Non-pigmented ciliary epithelial cell (primary cell): Measurements from ENCODE around the gene PEX26.
"Not testable (repeated sequence)": the region's sequence is repeated elsewhere in the genome, so short reads cannot be mapped to it uniquely, and the experiment has no call there.

Source experiments
- DNase-seq: peaks from one replicate; pipeline ENCODE4 v3.0.0-alpha.2; 2010; ENCODE audit warnings: low read depth

Gene PEX26

DNA sequence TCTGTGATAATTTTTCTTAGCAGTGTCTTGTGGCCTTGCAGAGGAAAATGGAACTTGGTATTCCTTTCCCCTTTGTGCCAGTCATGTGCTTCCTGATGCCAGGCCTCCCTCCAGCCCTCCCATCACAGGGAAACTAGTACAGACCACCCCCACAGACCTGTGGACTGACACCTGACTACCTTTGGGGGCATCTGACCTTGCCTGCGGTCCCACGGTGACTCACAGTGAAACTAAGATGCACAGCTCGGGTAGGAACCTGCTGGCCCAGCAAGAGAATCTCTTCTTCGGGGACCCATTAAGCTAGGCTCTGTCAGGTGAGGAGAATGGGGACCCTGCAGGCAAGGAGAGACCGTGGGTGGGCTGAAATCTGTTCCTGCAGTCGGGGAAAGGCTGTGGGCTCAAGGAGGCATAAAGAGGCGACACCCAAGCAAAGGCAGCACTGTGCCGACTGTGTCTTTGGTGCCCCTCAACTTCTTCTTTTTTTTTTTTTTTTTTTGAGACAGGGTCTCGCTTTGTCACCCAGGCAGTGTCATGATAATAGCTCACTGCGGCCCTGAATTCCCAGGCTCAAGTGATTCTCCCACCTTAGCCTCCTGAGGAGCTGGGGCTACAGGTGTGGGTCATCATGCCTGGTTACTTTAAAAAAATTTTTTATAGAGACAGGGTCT lies 20.8 kb upstream of the PEX26 start:
- no peak for DNase-seq

DNA sequence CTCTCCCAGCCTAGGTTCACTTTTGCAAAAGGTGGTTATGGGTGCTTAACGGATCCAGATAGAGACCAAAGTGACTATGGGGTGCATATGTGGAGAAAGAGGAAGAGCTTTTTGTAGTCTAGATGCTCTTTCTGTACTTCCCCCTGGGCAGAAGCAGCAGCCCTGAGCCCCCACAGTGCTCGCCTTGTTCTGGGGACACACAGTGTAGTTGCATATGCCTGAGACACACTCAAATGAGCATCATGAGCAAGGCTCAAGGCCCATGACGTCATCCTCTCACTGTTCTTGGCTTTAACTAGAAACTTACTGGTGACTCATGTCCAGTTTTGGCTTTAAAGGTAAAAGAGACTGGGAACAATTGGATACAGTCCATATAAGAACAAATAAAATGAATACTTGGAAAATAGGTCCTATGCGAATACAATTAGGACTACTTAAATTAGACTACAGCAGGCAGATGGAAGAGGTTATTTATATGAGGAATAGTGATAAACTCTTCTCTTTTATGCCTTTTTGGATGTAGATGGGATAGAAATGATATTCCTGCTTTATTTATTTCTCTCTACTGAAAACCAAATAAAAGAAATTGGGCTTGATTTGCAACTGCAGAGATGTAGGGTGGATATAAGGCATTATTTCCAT lies 20.1 kb upstream of the PEX26 start:
- peak; percentile 96 for DNase-seq

DNA sequence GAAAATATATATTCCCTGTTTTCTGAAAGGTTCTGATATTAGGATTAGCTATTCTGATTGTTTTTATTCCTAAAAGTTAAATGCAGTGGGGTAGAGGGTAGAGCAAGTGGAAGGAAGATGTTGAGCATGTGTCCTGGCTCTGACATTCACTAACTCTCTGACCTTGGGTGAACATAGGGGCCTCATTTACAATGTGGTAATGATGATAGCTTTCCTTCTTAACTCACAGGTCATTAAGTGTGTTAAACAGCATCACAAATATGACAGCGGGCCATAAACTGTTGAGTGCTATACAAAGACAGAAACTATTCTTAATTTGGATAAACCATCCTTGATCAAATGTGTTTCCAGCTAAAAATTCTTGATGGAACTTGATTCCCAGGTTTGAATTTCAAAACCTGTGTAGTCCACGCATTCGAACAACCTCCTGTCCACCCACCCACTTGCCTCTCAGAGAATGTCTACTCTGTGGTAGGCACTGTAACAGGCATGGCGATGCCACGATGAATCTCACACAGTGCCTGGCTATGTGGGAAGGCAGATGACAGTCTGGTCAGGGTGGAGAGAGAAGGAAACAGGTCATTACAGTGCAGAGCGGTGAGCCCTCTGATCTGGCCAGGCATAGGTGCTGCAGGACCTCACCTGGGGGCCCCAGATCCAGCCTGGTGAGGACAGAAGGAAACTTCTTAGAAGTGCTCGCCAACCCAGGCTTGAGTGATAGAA lies 19.3 kb upstream of the PEX26 start:
- DNase-seq: no peak

DNA sequence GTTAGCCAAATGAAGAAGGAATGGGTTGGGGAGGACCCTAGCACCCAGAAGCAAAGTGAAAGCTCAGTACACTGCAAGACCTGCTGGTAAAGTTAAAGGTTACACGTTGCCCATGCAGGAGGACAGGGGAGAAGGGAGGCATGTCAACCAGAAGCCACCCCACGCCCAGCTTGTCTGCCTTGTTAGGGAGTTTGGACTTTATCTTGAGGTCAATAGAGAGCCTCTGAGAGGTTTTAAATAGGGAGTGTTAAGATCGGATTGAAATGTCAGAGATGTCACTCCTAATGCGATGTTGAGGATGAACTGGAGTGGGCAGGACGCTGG lies 18.7 kb upstream of the PEX26 start:
- no peak for DNase-seq

DNA sequence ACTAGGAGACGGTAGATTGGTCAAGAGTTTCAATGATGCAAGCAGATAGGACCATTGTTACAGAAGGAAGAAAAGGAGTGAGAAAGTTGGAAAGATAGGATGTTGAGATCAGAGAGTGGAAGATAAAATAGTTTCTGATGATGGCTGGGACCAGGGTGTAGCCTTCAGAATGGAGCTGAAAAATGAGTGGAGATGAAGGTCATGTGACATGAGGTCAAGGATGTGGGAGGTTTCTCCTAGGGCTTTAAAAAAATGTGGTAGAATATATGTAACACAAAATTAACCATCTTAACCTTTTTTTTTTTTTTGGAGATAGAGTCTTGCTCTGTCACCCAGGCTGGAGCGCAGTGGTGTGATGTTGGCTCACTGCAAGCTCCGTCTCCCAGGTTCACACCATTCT lies 18.3 kb upstream of the PEX26 start:
- DNase-seq: no peak

DNA sequence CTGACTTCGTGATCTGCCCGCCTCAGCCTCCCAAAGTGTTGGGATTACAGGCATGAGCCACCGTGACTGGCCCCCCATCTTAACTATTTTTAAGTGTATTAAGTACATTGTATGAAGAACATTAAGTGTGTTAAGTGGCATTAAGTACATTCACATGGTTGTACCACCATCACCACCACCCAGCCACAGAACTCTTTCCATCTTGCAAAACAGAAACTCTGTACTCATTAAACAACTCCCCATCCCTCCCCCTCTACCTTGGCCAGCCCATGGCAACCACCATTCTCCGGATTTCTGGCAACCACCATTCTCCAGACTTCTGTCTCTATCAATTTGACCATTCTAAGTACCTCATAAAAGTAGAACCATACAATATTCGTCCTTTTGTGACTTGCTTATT lies 17.8 kb upstream of the PEX26 start:
- no peak for DNase-seq

DNA sequence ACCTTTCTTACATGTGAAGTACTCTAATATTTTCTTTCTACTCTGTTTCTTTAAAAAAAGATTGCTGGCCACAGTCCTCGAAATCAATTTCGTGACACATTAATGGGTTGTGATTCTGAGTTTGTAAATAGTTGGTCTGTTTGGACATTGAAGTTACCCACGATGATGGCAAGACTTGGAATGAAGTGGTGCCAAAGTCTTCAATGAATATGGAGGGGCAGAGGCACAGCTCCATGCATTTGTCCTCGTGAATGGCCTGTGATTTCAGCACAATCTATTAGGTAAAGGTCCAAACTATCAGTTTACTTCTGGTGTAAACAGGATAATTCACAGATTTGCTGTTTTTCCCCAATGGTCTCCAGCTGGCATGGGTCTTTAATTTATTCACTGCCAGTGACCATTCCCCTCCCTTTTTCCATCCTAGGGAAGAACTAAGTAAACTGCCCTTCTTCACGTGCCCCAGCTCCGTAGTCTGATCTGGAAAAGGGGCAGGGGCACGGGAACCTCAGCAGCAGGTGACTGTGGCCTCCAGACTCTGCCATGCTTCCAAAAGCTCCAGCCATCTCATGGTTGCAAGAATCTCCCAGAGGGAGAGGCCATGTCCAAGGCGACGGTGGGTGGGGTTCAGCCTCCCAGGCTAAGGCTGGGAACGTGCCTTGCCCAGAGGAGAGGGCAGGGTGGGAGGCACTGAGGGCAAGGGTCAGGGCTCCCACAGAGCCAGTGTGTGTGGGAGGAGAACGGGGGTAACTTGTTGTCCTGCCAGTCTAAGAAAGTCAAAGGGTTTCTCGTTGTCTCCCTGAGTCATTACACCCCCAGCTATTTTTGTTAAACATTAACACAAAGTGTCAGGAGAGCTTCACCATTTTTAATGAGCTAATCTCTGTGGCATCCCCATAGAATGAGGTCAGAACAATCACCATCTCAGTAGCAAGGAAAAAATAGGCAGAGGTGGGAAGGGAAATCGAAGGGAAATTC lies 16.9 kb upstream of the PEX26 start:
- DNase-seq: no peak

DNA sequence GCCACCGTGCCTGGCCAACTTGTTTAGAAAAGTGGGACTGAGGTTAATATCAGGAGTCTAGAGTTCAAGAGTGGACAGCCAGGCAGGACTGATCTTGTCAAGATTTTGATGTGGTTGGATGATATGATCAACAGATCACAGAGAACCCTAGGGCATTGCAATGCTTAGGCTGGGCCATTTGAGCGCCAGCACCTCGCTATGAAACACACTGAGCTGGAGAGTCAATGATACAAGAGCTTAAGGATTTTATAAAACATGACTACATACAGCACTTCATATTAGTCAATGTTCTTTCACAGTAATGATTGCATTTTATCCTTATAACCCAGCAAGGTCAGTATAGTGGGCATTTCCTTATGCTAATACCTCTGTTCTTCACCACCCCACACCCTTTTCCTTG lies 15.4 kb upstream of the PEX26 start:
- DNase-seq: no peak

DNA sequence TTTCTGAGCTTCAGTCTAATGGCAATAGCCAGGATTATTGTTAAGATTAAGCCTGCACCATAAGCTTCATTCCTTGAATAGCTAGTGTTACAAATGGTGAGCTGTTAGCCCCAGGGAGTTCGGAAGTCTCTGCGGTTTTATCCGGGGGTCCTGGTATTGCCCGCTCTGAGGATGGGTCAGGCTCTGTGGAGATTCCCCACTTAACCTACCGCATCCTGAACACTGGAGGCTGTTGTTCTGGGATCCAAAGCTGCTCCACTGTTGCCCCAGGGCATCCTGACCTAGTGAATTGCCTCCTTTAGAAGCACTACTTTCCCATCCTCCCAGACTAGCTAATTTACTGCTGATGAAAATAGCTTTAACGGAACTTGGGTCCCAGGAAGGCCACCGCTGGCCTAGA lies 14.5 kb upstream of the PEX26 start:
- no peak for DNase-seq

DNA sequence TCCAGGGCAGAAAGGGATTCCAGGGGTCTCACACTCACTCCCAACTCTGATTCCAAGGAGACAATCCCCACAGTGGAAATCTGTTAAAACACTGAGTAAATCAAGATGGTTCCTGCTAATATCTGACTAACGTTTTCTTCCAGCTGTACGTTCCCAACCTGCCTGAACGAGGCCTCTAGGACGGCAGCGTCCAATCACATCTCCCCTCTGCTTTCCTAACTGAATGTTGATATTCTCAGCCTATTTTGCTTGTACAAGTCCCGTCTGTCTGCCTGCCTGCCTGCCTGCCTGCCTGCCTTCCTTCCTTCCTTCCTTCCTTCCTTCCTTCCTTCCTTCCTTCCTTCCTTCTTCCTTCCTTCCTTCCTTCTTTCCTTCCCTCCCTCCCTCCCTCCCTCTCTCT lies 14.1 kb upstream of the PEX26 start:
- DNase-seq: not testable (repeated sequence)

DNA sequence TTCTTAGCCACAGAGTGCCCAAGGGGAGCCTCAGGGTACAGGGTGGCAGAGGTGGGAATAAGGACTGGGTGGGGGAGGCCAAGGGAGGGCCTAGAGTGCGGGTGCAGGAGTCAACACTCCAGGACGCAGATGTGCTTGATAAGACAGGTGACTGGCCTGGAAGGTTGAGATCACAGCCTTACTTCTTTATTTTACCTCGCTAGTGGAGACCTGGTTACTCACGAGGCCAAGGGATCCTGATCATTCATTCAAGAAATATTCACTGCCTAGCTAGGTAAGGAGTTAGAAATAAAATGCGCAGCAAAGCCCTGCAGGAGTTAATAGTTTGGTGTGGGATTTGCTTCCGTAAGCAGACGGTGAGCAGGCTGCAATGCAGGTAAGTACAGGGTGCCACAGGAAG lies 13.2 kb upstream of the PEX26 start:
- DNase-seq: no peak

DNA sequence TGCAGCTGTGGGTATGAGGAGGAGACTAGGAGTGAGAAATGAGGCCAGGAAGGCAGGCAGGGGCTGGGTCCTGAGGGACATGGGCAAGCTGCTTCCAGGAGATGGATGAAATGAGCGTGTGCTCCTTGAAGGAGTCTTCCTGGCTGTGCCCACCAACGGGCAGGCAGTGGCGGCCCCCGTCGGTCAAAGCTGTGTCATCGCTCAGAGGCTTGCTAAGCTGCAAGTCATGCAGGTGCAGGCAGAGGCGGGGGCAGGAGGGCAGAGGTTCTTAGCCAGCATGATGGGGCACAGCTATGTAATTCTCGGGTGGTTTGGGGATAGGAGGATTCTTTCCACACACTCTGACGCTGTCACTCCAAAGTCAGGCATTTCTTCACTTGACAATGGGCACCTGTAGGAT lies 12.5 kb upstream of the PEX26 start:
- no peak for DNase-seq

DNA sequence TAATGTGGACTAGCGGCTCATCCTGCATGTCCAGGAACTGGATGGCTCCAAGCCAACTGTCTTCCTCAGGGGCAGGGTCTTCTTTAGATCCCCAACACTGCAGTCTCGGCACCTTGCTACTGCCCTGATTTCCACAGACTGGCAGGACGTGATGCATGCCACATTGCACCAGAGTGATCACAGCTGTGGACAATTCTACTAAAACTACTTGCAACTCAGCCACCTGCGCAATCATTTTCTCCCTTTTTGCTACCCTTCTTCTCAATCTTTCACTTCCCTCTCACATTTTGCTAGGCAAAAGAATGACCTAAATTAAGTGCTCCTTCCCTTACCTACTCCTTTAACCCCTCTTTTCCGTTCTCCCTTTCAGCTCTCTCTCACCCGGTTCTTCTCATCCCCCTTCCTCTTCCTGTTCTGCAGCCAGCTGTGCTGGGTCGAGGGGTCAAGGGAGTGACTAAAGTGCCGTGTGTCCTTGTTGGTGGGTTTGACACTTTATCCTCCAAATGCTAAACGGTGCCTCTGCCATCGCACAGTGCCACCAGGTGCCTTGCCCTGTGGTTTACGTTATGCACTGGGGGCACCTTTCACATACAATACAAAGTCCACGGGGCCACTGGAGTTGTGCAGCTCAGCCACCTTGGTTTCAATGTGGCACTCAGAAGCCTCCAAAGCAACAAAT lies 11.5 kb upstream of the PEX26 start:
- DNase-seq: no peak

DNA sequence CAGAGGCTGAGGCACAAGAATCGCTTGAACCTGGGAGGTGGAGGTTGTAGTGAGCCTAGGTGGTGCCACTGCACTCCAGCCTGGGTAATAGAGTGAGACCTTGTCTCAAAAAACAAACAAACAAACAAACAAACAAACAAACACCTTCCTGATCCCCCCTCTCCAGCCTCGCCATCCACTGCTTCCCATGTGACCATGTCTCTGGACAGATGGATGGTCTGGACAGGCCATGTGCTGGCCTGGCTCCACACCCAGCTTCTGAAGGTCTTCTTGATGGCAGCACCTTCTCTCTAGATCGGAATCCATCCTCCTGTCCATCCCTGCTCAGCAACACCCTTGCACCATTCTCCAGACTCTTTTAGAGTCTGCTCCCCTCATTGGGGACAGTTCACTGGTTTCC lies 10.7 kb upstream of the PEX26 start:
- DNase-seq: no peak

DNA sequence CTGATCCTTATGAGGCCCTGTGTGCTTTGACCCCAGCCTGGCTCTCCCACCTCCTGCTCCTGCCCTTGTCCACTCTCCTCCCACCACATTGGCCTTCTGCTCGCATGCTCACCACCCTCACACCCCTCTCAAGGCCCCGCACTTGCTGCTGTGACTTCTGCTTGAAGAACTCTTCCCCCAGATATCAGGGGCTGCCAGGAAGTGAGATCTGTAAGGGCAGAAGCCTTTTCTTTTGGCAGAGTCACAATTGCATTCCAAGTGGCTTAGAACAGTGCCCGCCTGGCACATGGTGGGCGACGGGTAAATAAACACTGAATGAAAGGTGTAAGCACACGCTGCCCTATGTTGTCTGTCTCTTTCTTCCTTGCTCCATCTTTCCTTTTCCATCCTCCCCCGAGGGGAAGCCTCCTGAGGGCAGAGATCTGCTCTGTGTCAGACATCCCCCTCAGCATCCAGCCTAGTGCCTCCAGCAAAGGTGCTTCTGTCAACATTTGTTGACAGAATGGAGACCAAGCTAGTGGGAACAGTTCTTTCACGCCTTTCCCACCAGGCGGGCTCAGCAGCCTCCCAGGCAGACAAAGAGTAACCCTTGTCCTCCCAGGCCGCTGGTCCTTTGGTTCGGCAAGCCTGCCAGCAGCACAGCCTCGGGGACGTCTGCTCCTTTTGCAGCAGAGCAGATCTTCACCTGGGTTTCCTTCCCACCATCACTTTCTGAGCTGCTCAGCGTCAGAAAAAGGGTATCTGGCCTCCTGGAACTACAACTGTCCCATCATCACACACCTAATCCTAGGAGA lies 10.0 kb upstream of the PEX26 start:
- DNase-seq: no peak

DNA sequence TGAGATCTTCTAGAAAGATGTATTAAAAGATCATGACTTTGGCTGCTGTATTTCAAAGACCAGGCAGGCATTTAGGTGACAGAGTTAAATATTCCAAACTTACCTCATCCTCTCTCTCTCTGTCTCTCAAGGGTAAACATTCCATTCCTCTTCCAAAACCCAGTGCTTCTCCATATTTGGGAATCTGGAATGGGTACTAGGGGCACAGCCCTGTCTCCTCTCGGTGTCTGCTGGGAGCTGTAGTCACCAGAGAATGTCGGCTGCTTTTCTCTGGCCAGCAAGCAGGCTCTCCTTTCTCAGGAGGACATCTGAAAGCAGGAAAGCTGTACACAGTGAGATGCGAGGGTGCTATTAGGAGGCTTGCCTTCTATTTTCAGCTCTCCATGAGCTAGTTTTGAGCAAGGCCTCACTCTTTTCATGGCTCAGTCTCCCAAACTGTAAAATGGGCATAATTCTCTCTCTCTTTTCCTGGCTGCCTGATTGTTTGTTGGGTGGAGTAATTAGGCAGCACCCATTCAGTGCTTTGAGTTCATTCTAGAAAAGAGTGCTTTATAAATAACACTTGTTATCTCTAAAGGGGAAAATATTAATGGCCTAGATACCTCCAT lies 9.3 kb upstream of the PEX26 start:
- no peak for DNase-seq

DNA sequence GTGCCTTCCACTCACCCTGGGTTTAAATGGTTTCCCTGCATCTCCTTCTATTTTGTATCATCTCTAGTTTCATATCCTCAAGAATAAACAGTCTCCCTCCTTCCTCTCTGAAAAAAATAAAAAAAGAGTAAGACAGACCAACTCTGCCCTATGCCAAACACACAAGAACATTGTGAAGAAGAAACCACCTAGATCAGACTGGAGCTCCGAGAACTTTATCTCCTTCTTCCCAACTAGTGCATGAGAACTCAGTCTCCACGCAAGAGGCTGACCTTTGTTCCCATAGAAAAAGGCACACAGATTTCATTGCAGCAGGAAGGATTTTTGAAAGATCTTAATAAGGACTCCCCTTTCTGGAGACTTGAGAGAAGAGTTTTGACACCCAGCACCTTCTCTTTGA lies 8.7 kb upstream of the PEX26 start:
- no peak for DNase-seq

DNA sequence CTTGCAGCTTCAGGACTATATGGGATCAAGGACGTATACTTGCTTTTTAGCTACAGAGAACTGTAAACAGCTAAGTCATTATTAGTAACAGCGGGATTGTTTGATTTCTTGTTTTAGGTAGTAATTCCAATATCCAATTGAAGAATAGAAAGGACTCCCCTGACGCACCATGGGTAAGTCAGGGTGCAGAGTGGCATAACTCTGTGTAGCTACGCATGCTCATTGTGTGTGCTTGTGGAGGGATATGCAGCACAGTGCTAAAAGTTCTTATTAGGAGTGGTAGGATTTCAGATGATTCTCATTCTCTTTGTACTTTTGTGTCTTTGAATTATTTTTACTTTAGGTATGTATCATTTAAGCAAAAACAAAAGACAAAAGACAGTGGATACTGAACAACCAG lies 7.7 kb upstream of the PEX26 start:
- no peak for DNase-seq

DNA sequence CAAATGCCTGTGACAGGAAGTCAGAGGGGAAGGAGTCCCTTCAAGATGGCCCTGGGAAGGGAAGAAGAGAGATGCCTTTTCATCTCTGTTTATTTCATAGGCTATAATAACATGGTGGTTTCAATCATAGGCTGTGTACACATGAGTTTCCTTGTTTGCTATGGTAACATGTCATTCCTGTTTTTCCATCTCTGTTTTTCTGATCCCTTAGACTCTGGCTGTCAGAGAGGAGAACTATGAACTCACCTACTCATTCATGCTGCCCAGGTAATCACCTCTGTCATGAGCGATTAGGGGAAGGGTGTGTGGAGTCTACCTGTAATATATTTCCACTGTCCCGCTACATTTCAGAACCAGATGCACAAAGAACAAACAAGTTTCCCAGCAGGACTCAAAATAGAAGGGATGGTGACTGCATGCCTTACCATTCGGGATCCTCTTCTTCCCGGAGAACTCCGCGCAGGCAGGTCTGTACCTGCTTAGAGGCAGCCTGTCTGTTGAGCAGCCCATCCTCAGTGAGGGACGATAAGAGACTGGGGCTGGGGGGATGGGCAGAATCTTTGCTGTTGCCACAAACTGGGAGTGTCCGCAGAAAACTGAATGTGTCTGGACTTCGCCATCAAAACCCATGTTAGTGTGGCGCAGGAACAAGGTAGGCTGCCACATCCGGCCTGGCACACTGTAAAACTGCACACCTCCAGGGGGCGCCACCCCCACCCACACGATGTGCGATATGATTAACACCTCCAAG lies 7.1 kb upstream of the PEX26 start:
- DNase-seq: no peak
